T-helper 2 cell treated with Interferon-gamma antibody and Interleukin-4, amounts not matched to agents 5 μg/mL and 100 μg/mL, for 36 hours (primary cell): ENCODE results near the gene ZSWIM8.
"Not testable (repeated sequence)": the region's sequence is repeated elsewhere in the genome, so short reads cannot be mapped to it uniquely, and the experiment has no call there.

Experiments
- DNase-seq: peaks from one replicate; pipeline ENCODE4 v3.0.0; 2021; ENCODE audit warnings: low spot score
- H3K27ac Mint-ChIP-seq: one replicate; pipeline ENCODE4 v1.8.0; 2021; ENCODE audit warnings: mild to moderate bottlenecking, mixed read lengths
- H3K27me3 Mint-ChIP-seq: one replicate; pipeline ENCODE4 v1.8.0; 2021; ENCODE audit warnings: low read depth, mixed read lengths
- H3K36me3 Mint-ChIP-seq: one replicate; pipeline ENCODE4 v1.8.0; 2021; ENCODE audit warnings: low read depth, mixed read lengths
- H3K4me1 Mint-ChIP-seq: one replicate; pipeline ENCODE4 v1.8.0; 2021; ENCODE audit warnings: low read depth, mixed read lengths
- H3K4me3 Mint-ChIP-seq: one replicate; pipeline ENCODE4 v1.8.0; 2022; ENCODE audit warnings: mild to moderate bottlenecking, moderate library complexity, mixed read lengths
- H3K9me3 Mint-ChIP-seq: one replicate; pipeline ENCODE4 v1.8.0; 2021; ENCODE audit warnings: mixed read lengths

The ZSWIM8 gene

GRCh38 chr10:73819081-73819480 is 33.7 kb downstream of the ZSWIM8 start:
- no peak for DNase-seq
- Mint-ChIP-seq H3K9me3 (no peaks in the 10 kb centered on the region), H3K27me3 (no peaks in the 10 kb centered on the region), H3K27ac (no peak overlapping the region), H3K4me3 (no peak overlapping the region), H3K36me3 (peaks cover 25% of the 10 kb centered on the region), H3K4me1 (peaks cover 4% of the 10 kb centered on the region)

GRCh38 chr10:73819513-73820093 is 34.2 kb downstream of the ZSWIM8 start:
- no peak overlapping the region for H3K27ac Mint-ChIP-seq
- peaks cover 4% of the 10 kb centered on the region for H3K4me1 Mint-ChIP-seq
- H3K4me3 Mint-ChIP-seq: no peak overlapping the region
- H3K27me3 Mint-ChIP-seq: no peaks in the 10 kb centered on the region
- no peaks in the 10 kb centered on the region for H3K9me3 Mint-ChIP-seq
- H3K36me3 Mint-ChIP-seq: peaks cover 27% of the 10 kb centered on the region
- DNase-seq: no peak

GRCh38 chr10:73823391-73823790 is 38.0 kb downstream of the ZSWIM8 start:
- H3K27me3 Mint-ChIP-seq: no peaks in the 10 kb centered on the region
- H3K27ac Mint-ChIP-seq: no peak overlapping the region
- H3K4me1 Mint-ChIP-seq: no peaks in the 10 kb centered on the region
- no peak for DNase-seq
- H3K4me3 Mint-ChIP-seq: no peak overlapping the region
- peaks cover 25% of the 10 kb centered on the region for H3K36me3 Mint-ChIP-seq
- no peaks in the 10 kb centered on the region for H3K9me3 Mint-ChIP-seq

GRCh38 chr10:73824146-73824725 is 38.8 kb downstream of the ZSWIM8 start:
- H3K9me3 Mint-ChIP-seq: no peaks in the 10 kb centered on the region
- no peak overlapping the region for H3K4me3 Mint-ChIP-seq
- no peaks in the 10 kb centered on the region for H3K27me3 Mint-ChIP-seq
- DNase-seq: no peak
- no peak overlapping the region for H3K27ac Mint-ChIP-seq
- no peaks in the 10 kb centered on the region for H3K4me1 Mint-ChIP-seq
- peaks cover 27% of the 10 kb centered on the region for H3K36me3 Mint-ChIP-seq

- peaks cover 19% of the 10 kb centered on the region for H3K36me3 Mint-ChIP-seq
- H3K27me3 Mint-ChIP-seq: no peaks in the 10 kb centered on the region
- H3K4me1 Mint-ChIP-seq: no peaks in the 10 kb centered on the region
- H3K9me3 Mint-ChIP-seq: no peaks in the 10 kb centered on the region
- no peak for DNase-seq
- H3K27ac Mint-ChIP-seq: no peak overlapping the region
- no peak overlapping the region for H3K4me3 Mint-ChIP-seq
Observed at GRCh38 chr10:73827346-73828089, 42.1 kb downstream of the ZSWIM8 start.

- no peak overlapping the region for H3K27ac Mint-ChIP-seq
- H3K4me3 Mint-ChIP-seq: no peak overlapping the region
- no peak for DNase-seq
- H3K36me3 Mint-ChIP-seq: peaks cover 16% of the 10 kb centered on the region
- H3K9me3 Mint-ChIP-seq: no peaks in the 10 kb centered on the region
- no peaks in the 10 kb centered on the region for H3K4me1 Mint-ChIP-seq
- H3K27me3 Mint-ChIP-seq: no peaks in the 10 kb centered on the region
Observed at GRCh38 chr10:73828161-73828560, 42.8 kb downstream of the ZSWIM8 start.

- not testable (repeated sequence) for H3K27ac Mint-ChIP-seq, H3K27me3 Mint-ChIP-seq, H3K4me3 Mint-ChIP-seq, H3K4me1 Mint-ChIP-seq, H3K9me3 Mint-ChIP-seq, DNase-seq
- peaks cover 16% of the 10 kb centered on the region for H3K36me3 Mint-ChIP-seq
Observed at GRCh38 chr10:73829090-73829489, 43.7 kb downstream of the ZSWIM8 start.

GRCh38 chr10:73836427-73836980 is 51.1 kb downstream of the ZSWIM8 start:
- Mint-ChIP-seq H3K9me3 (no peaks in the 10 kb centered on the region), H3K27ac (no peak overlapping the region), H3K36me3 (peaks cover 41% of the 10 kb centered on the region), H3K4me1 (no peaks in the 10 kb centered on the region), H3K27me3 (no peaks in the 10 kb centered on the region), H3K4me3 (no peak overlapping the region)
- DNase-seq: no peak

GRCh38 chr10:73837072-73837471 is 51.7 kb downstream of the ZSWIM8 start:
- Mint-ChIP-seq H3K27me3 (no peaks in the 10 kb centered on the region), H3K27ac (no peak overlapping the region), H3K4me3 (no peak overlapping the region)

GRCh38 chr10:73838008-73838567 is 52.7 kb downstream of the ZSWIM8 start:
- Mint-ChIP-seq H3K36me3 (peaks cover 55% of the 10 kb centered on the region), H3K4me3 (no peak overlapping the region), H3K4me1 (no peaks in the 10 kb centered on the region), H3K27me3 (no peaks in the 10 kb centered on the region), H3K27ac (no peak overlapping the region), H3K9me3 (no peaks in the 10 kb centered on the region)
- no peak for DNase-seq

More at GRCh38 chr10:73837072-73837471, 51.7 kb downstream of the ZSWIM8 start:
- Mint-ChIP-seq H3K4me1 (no peaks in the 10 kb centered on the region), H3K36me3 (peaks cover 46% of the 10 kb centered on the region), H3K9me3 (no peaks in the 10 kb centered on the region)
- no peak for DNase-seq

- no peak overlapping the region for H3K27ac Mint-ChIP-seq
- no peaks in the 10 kb centered on the region for H3K4me1 Mint-ChIP-seq
- H3K36me3 Mint-ChIP-seq: peaks cover 62% of the 10 kb centered on the region
- H3K27me3 Mint-ChIP-seq: no peaks in the 10 kb centered on the region
- DNase-seq: no peak
- H3K4me3 Mint-ChIP-seq: no peak overlapping the region
- no peaks in the 10 kb centered on the region for H3K9me3 Mint-ChIP-seq
Observed at GRCh38 chr10:73838827-73839226, 53.4 kb downstream of the ZSWIM8 start.

GRCh38 chr10:73839276-73839966 is 54.0 kb downstream of the ZSWIM8 start:
- Mint-ChIP-seq H3K4me3 (no peak overlapping the region), H3K36me3 (peaks cover 59% of the 10 kb centered on the region), H3K27ac (no peak overlapping the region), H3K9me3 (no peaks in the 10 kb centered on the region), H3K27me3 (no peaks in the 10 kb centered on the region), H3K4me1 (no peaks in the 10 kb centered on the region)
- DNase-seq: no peak

- no peaks in the 10 kb centered on the region for H3K4me1 Mint-ChIP-seq
- H3K4me3 Mint-ChIP-seq: no peak overlapping the region
- H3K27me3 Mint-ChIP-seq: no peaks in the 10 kb centered on the region
- no peak for DNase-seq
- H3K9me3 Mint-ChIP-seq: no peaks in the 10 kb centered on the region
- H3K36me3 Mint-ChIP-seq: peaks cover 55% of the 10 kb centered on the region
- H3K27ac Mint-ChIP-seq: no peak overlapping the region
Observed at GRCh38 chr10:73840056-73840402, 54.6 kb downstream of the ZSWIM8 start.
